ENCODE measurements around the gene CD247. TPM values are rescaled to one million over a fixed set of nuclear protein-coding genes. Genes with fewer than 3 reads are reported as not detected.

The CD247 gene
- total and polyA plus RNA-seq, 9 of the 15 experiments (the other 6 are each of a cell fraction or from before 2014, with no cell fraction given) = 0.08 to 0.42 (median 0.28) TPM; not detected in 5

- intact Hi-C loops (cut with micrococcal nuclease) = no loop called here
- H3K9ac ChIP-seq (ENCODE audit: insufficient read depth in 1 of 2, low read depth in 2 of 2, low read length in 2 of 2) = no peak overlapping the region
- H2AFZ ChIP-seq (ENCODE audit: low read depth, low read length) = 0 out of 2 replicates have a peak overlapping the region, but pooled peaks have one; percentile 64
- no peaks in the 10 kb centered on the region for H4K20me1 ChIP-seq (replicated peaks; ENCODE audit: control insufficient read depth, insufficient read depth, low read length)
- WGBS (ENCODE audit: insufficient coverage, low coverage, missing lambda C conversion rate) = 11% methylated on average over 17 of the region's 17 CpGs
- peaks cover 2 to 18% of the 10 kb centered on the region in 2 experiments; a peak in 3 of 5 replicates for H3K27me3 ChIP-seq (ENCODE audit: control insufficient read depth in 2 of 2, insufficient read depth in 2 of 2, low read length in 2 of 2)
- H3K79me2 ChIP-seq (ENCODE audit: control insufficient read depth, insufficient read depth, low read length) = no peaks in the 10 kb centered on the region
- BruUV-seq (replicated peaks) = no TSS peak
- no peak overlapping the region for H3K4me3 ChIP-seq
- H3K9me1 ChIP-seq (ENCODE audit: control insufficient read depth, insufficient read depth, low read length) = peaks cover 4% of the 10 kb centered on the region
- DNase-seq (ENCODE audit: extremely low read depth in 1 of 4, low spot score in 3 of 4) (peak in 1 of 4 experiments; percentile 10), FAIRE-seq (no peak), ATAC-seq (no peak)
- CTCF ChIA-PET (ENCODE audit: low intra/inter-chr PET ratio) = interaction anchor here (1.2 kb wide), 1 partner anchor 170 kb away, joined by 4 read pairs; no protein-coding TSS in a partner anchor
- H3K36me3 ChIP-seq (ENCODE audit: control insufficient read depth, insufficient read depth, low read length) = no peaks in the 10 kb centered on the region
- no peak overlapping the region for H3K27ac ChIP-seq (ENCODE audit: extremely low read depth, low read depth, low read length)
- peaks cover 0 to 13% of the 10 kb centered on the region in 2 experiments; a peak in 2 of 5 replicates for H3K4me1 ChIP-seq (replicated peaks in 1 of 2; ENCODE audit: control insufficient read depth in 2 of 2, insufficient read depth in 2 of 2, low read length in 2 of 2)
- no peaks in the 10 kb centered on the region for H3K9me3 ChIP-seq (replicated peaks; ENCODE audit: control insufficient read depth, insufficient read depth, low read depth, low read length)
- TF ChIP-seq SPI1 (IDR thresholded peaks at IDR 0.05; ENCODE audit: borderline replicate concordance, low read depth, low read length) (0 out of 2 replicates have a peak, but pooled peaks have one; percentile 9), CEBPB (tag; IDR thresholded peaks at IDR 0.05) (no peak), ADNP (tag; IDR thresholded peaks at IDR 0.05) (no peak), XRCC3 (IDR thresholded peaks at IDR 0.05) (no peak)
- H3K4me2 ChIP-seq (ENCODE audit: insufficient read depth, low read length) = no peak overlapping the region
- in situ Hi-C loops (cut with MboI) = no loop called here
- POLR2A ChIA-PET = interaction anchor here (0.6 to 1.6 kb wide), 3 partner anchors 11 to 360 kb away, joined by 3 to 4 read pairs (median 3); no protein-coding TSS in a partner anchor
These were observed 79.9 kb downstream of the CD247 start for GRCh38 chr1:167438171-167439138.
